C1 segment of cervical spinal cord (tissue), 14 donors: ENCODE results near the gene NOTUM.
A peak's percentile ranks its signal among the peaks of the same experiment; 100 is the strongest.

ENCODE experiments used
- DNase-seq, 14 donors: peaks; one replicate each; lab custom pipeline; 2025; lab: John Stamatoyannopoulos, UW

Gene NOTUM

GRCh38 chr17:81911277-81911961, 49.6 kb downstream of the NOTUM start, which contains the start of gene PCYT2:
TSS of gene PCYT2 (minus strand) at chr17:81911399. CDS start at chr17:81911355, 44 bp downstream.
- peak in 13 of 14 donors; percentile 44 to 93 (median 81) for DNase-seq

GRCh38 chr17:81910840-81911276, 50.1 kb downstream of the NOTUM start:
- peak in 1 of 14 donors; percentile 53 for DNase-seq

- DNase-seq, result peak in 1 of 14 donors; percentile 18
Observed at GRCh38 chr17:81909966-81910839, 50.8 kb downstream of the NOTUM start.

GRCh38 chr17:81909231-81909630, 51.8 kb downstream of the NOTUM start:
- no peak for DNase-seq

- no peak for DNase-seq
Observed at GRCh38 chr17:81908793-81909192, 52.2 kb downstream of the NOTUM start.

- peak in 1 of 14 donors; percentile 85 for DNase-seq
Observed at GRCh38 chr17:81907219-81908145, 53.5 kb downstream of the NOTUM start.

GRCh38 chr17:81906476-81907218, 54.3 kb downstream of the NOTUM start:
- DNase-seq, result no peak

GRCh38 chr17:81905993-81906392, 55.0 kb downstream of the NOTUM start:
- no peak for DNase-seq

- DNase-seq, result no peak
Observed at GRCh38 chr17:81905424-81905875, 55.5 kb downstream of the NOTUM start.

- no peak for DNase-seq
Observed at GRCh38 chr17:81904600-81905423, 56.2 kb downstream of the NOTUM start.

GRCh38 chr17:81903896-81904599, 56.9 kb downstream of the NOTUM start:
- no peak for DNase-seq

GRCh38 chr17:81903415-81903831, 57.6 kb downstream of the NOTUM start:
- DNase-seq, result no peak

- DNase-seq, result no peak
Observed at GRCh38 chr17:81902653-81903414, 58.2 kb downstream of the NOTUM start.
